NCI-H748 (cell line): Measurements from ENCODE around the gene TIGD6.

Experiments
- DNase-seq: peaks from one replicate; lab custom pipeline; 2025; ENCODE audit not compliant: unreplicated experiment; lab: John Stamatoyannopoulos, UW

Gene TIGD6

DNA sequence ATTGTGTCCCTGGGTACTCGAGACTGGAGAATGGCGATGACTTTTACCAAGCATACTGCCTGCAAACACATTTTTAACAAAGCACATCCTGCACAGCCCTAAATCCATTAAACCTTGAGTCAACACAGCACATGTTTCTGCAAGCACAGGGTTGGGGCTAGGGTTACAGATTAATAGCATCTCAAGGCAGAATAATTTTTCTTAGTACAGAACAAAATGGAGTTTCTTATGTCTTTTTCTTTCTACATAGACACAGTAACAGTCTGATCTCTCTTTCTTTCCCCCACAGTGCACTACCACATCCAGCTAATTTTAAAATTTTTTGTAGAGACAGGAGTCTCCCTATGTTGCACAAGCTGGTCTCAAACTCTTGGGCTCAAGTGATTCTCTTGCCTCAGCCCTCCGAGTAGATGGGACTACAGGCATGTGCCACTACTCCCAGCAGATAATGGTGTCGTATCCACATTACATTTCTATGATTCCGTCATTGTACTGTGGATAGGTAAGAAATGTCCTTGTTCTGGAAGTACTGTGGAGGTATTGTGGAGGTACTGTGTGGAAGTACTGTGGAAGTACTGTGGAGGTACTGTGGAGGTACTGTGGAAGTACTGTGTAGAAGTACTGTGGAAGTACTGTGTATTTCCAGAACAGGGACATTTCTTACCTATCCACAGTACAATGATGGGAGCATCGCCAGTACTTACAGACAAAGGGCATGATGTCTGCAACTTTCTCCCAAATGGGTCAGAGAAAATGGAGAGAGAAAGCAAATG lies 57.1 kb downstream of the TIGD6 start:
- DNase-seq = peak; percentile 8
